GM23338 (cell line): ENCODE results near the gene FBLN2. TPM values are rescaled to one million over a fixed set of nuclear protein-coding genes. Genes with fewer than 3 reads are reported as not detected.

Experiments used
- ATAC-seq: fragments of 200-7000 bp; cut with Tn5 transposase; 3 replicates; pipeline ENCODE4 v1.9.1; 2020
- DNase-seq: peaks from one replicate; pipeline ENCODE4 v3.0.0-alpha.2; 2015; ENCODE audit warnings: low spot score
- H2AFZ ChIP-seq: fragments of 200-600 bp; sonication (generic); 2 replicates; pipeline ENCODE4 v1.8.0; 2016; ENCODE audit warnings: antibody characterized with exemption, mild to moderate bottlenecking, moderate library complexity
- H3F3A ChIP-seq: fragments of 200-600 bp; sonication (generic); replicated peaks from 2 replicates; pipeline ENCODE4 v1.8.0; 2017; ENCODE audit warnings: antibody characterized with exemption, mixed run types, low read depth
- H3K27ac ChIP-seq: fragments of 200-600 bp; sonication (generic); 2 replicates; pipeline ENCODE4 v1.6.1; 2016; ENCODE audit warnings: low read depth
- H3K27me3 ChIP-seq: fragments of 200-600 bp; sonication (generic); 2 replicates; pipeline ENCODE4 v1.8.0; 2016; ENCODE audit warnings: mild to moderate bottlenecking, mixed run types, moderate library complexity; ENCODE audit not compliant: insufficient read depth
- H3K36me3 ChIP-seq: fragments of 200-600 bp; sonication (generic); 2 replicates; pipeline ENCODE4 v1.8.0; 2016; ENCODE audit warnings: mild to moderate bottlenecking; ENCODE audit not compliant: insufficient read depth
- H3K4me1 ChIP-seq: fragments of 200-600 bp; sonication (generic); 2 replicates; pipeline ENCODE4 v1.8.0; 2016; ENCODE audit warnings: mild to moderate bottlenecking, moderate library complexity; ENCODE audit not compliant: insufficient read depth
- H3K4me2 ChIP-seq: fragments of 200-600 bp; sonication (generic); 2 replicates; pipeline ENCODE4 v1.7.1; 2017; ENCODE audit warnings: mixed run types
- H3K4me3 ChIP-seq: fragments of 200-600 bp; sonication (generic); 2 replicates; pipeline ENCODE4 v1.6.1; 2016; ENCODE audit warnings: mixed run types
- H3K79me2 ChIP-seq: fragments of 200-600 bp; sonication (generic); replicated peaks from 2 replicates; pipeline ENCODE4 v1.8.0; 2017; ENCODE audit warnings: mild to moderate bottlenecking; ENCODE audit not compliant: insufficient read depth
- H3K9me2 ChIP-seq: fragments of 200-600 bp; sonication (generic); 2 replicates; pipeline ENCODE4 v1.8.0; 2017; ENCODE audit not compliant: insufficient read depth
- H4K20me1 ChIP-seq: fragments of 200-600 bp; sonication (generic); replicated peaks from 2 replicates; pipeline ENCODE4 v1.8.0; 2017; ENCODE audit warnings: mild to moderate bottlenecking; ENCODE audit not compliant: insufficient read depth
- H3K27ac Mint-ChIP-seq: 2 replicates; pipeline ENCODE4 v1.8.0; 2020; ENCODE audit warnings: inconsistent platforms, mild to moderate bottlenecking, moderate library complexity, mixed read lengths
- H3K27me3 Mint-ChIP-seq: 3 replicates; pipeline ENCODE4 v1.8.0; 2022; ENCODE audit warnings: low read depth, mild to moderate bottlenecking, moderate library complexity, mixed read lengths, inconsistent platforms; ENCODE audit not compliant: insufficient read depth, poor library complexity
- H3K36me3 Mint-ChIP-seq: 3 replicates; pipeline ENCODE4 v1.8.0; 2021; ENCODE audit warnings: low read depth, mild to moderate bottlenecking, inconsistent platforms, moderate library complexity, mixed read lengths
- H3K4me1 Mint-ChIP-seq: 3 replicates; pipeline ENCODE4 v1.8.0; 2020; ENCODE audit warnings: mild to moderate bottlenecking, inconsistent platforms, mixed read lengths
- H3K4me3 Mint-ChIP-seq: 3 replicates; pipeline ENCODE4 v1.8.0; 2021; ENCODE audit warnings: moderate library complexity, mild to moderate bottlenecking, inconsistent platforms, mixed read lengths
- H3K9me3 Mint-ChIP-seq: 3 replicates; pipeline ENCODE4 v1.8.0; 2020; ENCODE audit warnings: moderate library complexity, mild to moderate bottlenecking, inconsistent platforms, mixed read lengths
- ETS1 ChIP-seq: IDR thresholded peaks from 2 replicates; pipeline ENCODE4 v1.6.1; 2016; ENCODE audit warnings: antibody characterized with exemption
- EZH2 ChIP-seq: fragments of 200-600 bp; sonication (generic); IDR thresholded peaks from one replicate; pipeline ENCODE4 v1.8.0; 2017; ENCODE audit warnings: antibody characterized with exemption, mild to moderate bottlenecking, low read depth; ENCODE audit not compliant: unreplicated experiment
- EZH2phosphoT487 ChIP-seq: fragments of 200-600 bp; sonication (generic); IDR thresholded peaks from one replicate; pipeline ENCODE4 v1.8.1; 2018; ENCODE audit warnings: antibody characterized with exemption; ENCODE audit not compliant: unreplicated experiment
- NANOG ChIP-seq: IDR thresholded peaks from 2 replicates; pipeline ENCODE4 v1.6.1; 2016; ENCODE audit warnings: antibody characterized with exemption, borderline replicate concordance
- POLR2AphosphoS5 ChIP-seq: IDR thresholded peaks from 2 replicates; pipeline ENCODE4 v1.6.1; 2016; ENCODE audit warnings: antibody characterized with exemption, low read depth
- ZNF331 ChIP-seq: fragments of 250-450 bp; sonication (Bioruptor Pico); IDR thresholded peaks from 2 replicates; pipeline ENCODE4 v1.5.0; 2020; ENCODE audit warnings: low read depth, mild to moderate bottlenecking, moderate library complexity
- ZNF462 ChIP-seq: fragments of 250-450 bp; sonication (Bioruptor Pico); IDR thresholded peaks from 2 replicates; pipeline ENCODE4 v1.5.0; 2020; ENCODE audit warnings: mild to moderate bottlenecking, moderate library complexity
- polyA plus RNA-seq: library from polyadenylated mRNA; unstranded; fragments of >200 nt; fragmentation: Nextera tagmentation; extraction: Ambion mirVana; gene quantifications from 2 replicates; pipeline ENCODE4 v1.2.1, GENCODE V29; 2016
- total RNA-seq: library from RNA; depleted of rRNA; stranded (reverse); fragments of >200 nt; shearing (Covaris generic); gene quantifications from 2 replicates; pipeline ENCODE4 v1.2.3, GENCODE V29; 2014

FBLN2 gene
- total and polyA plus RNA-seq, 2 experiments from 2014 or later = 18.8 to 26.8 TPM

GRCh38 chr3:13520326-13520880 is 28.5 kb upstream of the FBLN2 start:
- Histone ChIP-seq H3K27ac (no peak overlapping the region), H4K20me1 (no peaks in the 10 kb centered on the region), H3K79me2 (no peaks in the 10 kb centered on the region), H3F3A (no peaks in the 10 kb centered on the region), H2AFZ (no peak overlapping the region; the same call in 1 of the 2 replicates), H3K9me2 (no peaks in the 10 kb centered on the region), H3K4me1 (no peaks in the 10 kb centered on the region), H3K4me2 (no peak overlapping the region), H3K27me3 (no peaks in the 10 kb centered on the region), H3K36me3 (no peaks in the 10 kb centered on the region), H3K4me3 (no peak overlapping the region)
- ATAC-seq = no peak
- Mint-ChIP-seq H3K4me1 (peaks cover 3% of the 10 kb centered on the region; the same call in 2 of the 3 replicates), H3K9me3 (peaks cover 16% of the 10 kb centered on the region; the same call in 2 of the 3 replicates), H3K36me3 (peaks cover 7% of the 10 kb centered on the region), H3K27me3 (peaks cover 13% of the 10 kb centered on the region), H3K27ac (no peak overlapping the region), H3K4me3 (no peak overlapping the region)
- TF ChIP-seq ETS1 = no peak
- no peak for TF ChIP-seq ZNF331 (CRISPR knock-in tag)
- TF ChIP-seq ZNF462 (CRISPR knock-in tag) = no peak
- no peak for TF ChIP-seq NANOG
- no peak for TF ChIP-seq POLR2AphosphoS5
- no peak for TF ChIP-seq EZH2
- TF ChIP-seq EZH2phosphoT487 = no peak
- no peak for DNase-seq
